Vagina (tissue), 2 donors: Measurements from ENCODE around the gene VEZT. TPM values are rescaled to one million over a fixed set of nuclear protein-coding genes. Genes with fewer than 3 reads are reported as not detected.
A peak's percentile ranks its signal among the peaks of the same experiment; 100 is the strongest.

Source experiments
- DNase-seq, 2 donors: peaks; one replicate each; pipeline ENCODE4 v3.0.0-alpha.2; 2017; ENCODE audit errors: extremely low spot score in 2 of 2
- H3K27ac ChIP-seq: fragments of 200-600 bp; sonication (generic); one replicate; pipeline ENCODE4 v1.5.1; 2019
- H3K27me3 ChIP-seq: fragments of 200-600 bp; sonication (generic); one replicate; pipeline ENCODE4 v1.5.1; 2019
- H3K36me3 ChIP-seq, 2 donors: fragments of 200-600 bp; sonication (generic); one replicate each; pipeline ENCODE4 v1.5.1; 2017 to 2019
- H3K4me1 ChIP-seq: fragments of 200-600 bp; sonication (generic); one replicate; pipeline ENCODE4 v1.5.1; 2019
- H3K4me3 ChIP-seq, 2 donors: fragments of 200-600 bp; sonication (generic); 1 replicate in 1 of 2; 2 replicates in 1 of 2; pipeline ENCODE4 v1.5.1; 2016 to 2019
- H3K9me3 ChIP-seq: fragments of 200-600 bp; sonication (generic); one replicate; pipeline ENCODE4 v1.5.1; 2019
- CTCF ChIP-seq, 3 experiments: fragments of 450-650 bp in 2 of 3; fragments of 200-600 bp in 1 of 3; sonication (generic) in 1 of 3; IDR thresholded peaks; one replicate each; pipeline ENCODE4 v1.5.1; 2017 to 2019; ENCODE audit warnings: antibody characterized with exemption in 3 of 3, mild to moderate bottlenecking in 2 of 3, moderate library complexity in 2 of 3
- POLR2A ChIP-seq, 2 donors: fragments of 450-650 bp; IDR thresholded peaks; one replicate each; pipeline ENCODE4 v1.6.1; 2017; ENCODE audit warnings: antibody characterized with exemption in 2 of 2, mild to moderate bottlenecking in 2 of 2, moderate library complexity in 2 of 2
- POLR2AphosphoS5 ChIP-seq, 2 donors: sonication (generic); formaldehyde crosslinking; IDR thresholded peaks; one replicate each; pipeline ENCODE4 v1.9.0; 2017; ENCODE audit warnings: antibody characterized with exemption in 2 of 2, mild to moderate bottlenecking in 2 of 2, low read depth in 1 of 2; ENCODE audit not compliant: insufficient read depth in 1 of 2
- intact Hi-C: fragments of 100-400 bp; cut with DNase I; formaldehyde crosslinking; loops from one replicate; pipeline ENCODE4 v1.15.1; 2023
- total RNA-seq: library from RNA; depleted of rRNA; stranded (reverse); fragments of >200 nt; gene quantifications from one replicate; pipeline ENCODE4 v1.2.3, GENCODE V29; 2016

Gene VEZT
- total RNA-seq, 1 donor from 2014 or later: 63.3 TPM

GRCh38 chr12:95335948-95336347 is 118.3 kb downstream of the VEZT start:
- no peak for DNase-seq
- H3K27ac ChIP-seq: peak overlapping the region; percentile 35
- peaks cover 12% of the 10 kb centered on the region for H3K4me1 ChIP-seq
- TF ChIP-seq POLR2AphosphoS5 (IDR thresholded peaks at IDR 0.05; ENCODE audit: insufficient read depth in 1 of 2, low read depth in 1 of 2): no peak
- no peak for TF ChIP-seq POLR2A (IDR thresholded peaks at IDR 0.05)
- TF ChIP-seq CTCF (IDR thresholded peaks at IDR 0.05): no peak
- intact Hi-C loops: loop anchor here (2.0 kb wide), 1 partner anchor 219 kb away; no protein-coding TSS in a partner anchor
- H3K9me3 ChIP-seq: no peaks in the 10 kb centered on the region
- H3K27me3 ChIP-seq: no peaks in the 10 kb centered on the region
- H3K4me3 ChIP-seq: no peak overlapping the region
- H3K36me3 ChIP-seq: no peaks in the 10 kb centered on the region

GRCh38 chr12:95336387-95337067 is 118.9 kb downstream of the VEZT start:
- Histone ChIP-seq H3K27me3 (no peaks in the 10 kb centered on the region), H3K9me3 (no peaks in the 10 kb centered on the region), H3K36me3 (no peaks in the 10 kb centered on the region), H3K4me1 (peaks cover 12% of the 10 kb centered on the region), H3K4me3 (no peak overlapping the region), H3K27ac (peak overlapping the region; percentile 35)
- intact Hi-C loops: loop anchor here (2.0 kb wide), 1 partner anchor 220 kb away; no protein-coding TSS in a partner anchor
- no peak for DNase-seq
- peak; percentile 47 to 78 (median 54) for TF ChIP-seq CTCF (IDR thresholded peaks at IDR 0.05)
- no peak for TF ChIP-seq POLR2A (IDR thresholded peaks at IDR 0.05)
- TF ChIP-seq POLR2AphosphoS5 (IDR thresholded peaks at IDR 0.05; ENCODE audit: insufficient read depth in 1 of 2, low read depth in 1 of 2): peak in 1 of 2 donors; percentile 79

GRCh38 chr12:95337146-95337545 is 119.5 kb downstream of the VEZT start:
- TF ChIP-seq CTCF (IDR thresholded peaks at IDR 0.05) (no peak), POLR2A (IDR thresholded peaks at IDR 0.05) (no peak), POLR2AphosphoS5 (IDR thresholded peaks at IDR 0.05; ENCODE audit: insufficient read depth in 1 of 2, low read depth in 1 of 2) (no peak)
- intact Hi-C loops: loop anchor here (2.0 kb wide), 1 partner anchor 220 kb away; no protein-coding TSS in a partner anchor
- no peak overlapping the region for H3K4me3 ChIP-seq

GRCh38 chr12:95339086-95339788 is 121.6 kb downstream of the VEZT start:
- TF ChIP-seq POLR2A (IDR thresholded peaks at IDR 0.05) (no peak), POLR2AphosphoS5 (IDR thresholded peaks at IDR 0.05; ENCODE audit: insufficient read depth in 1 of 2, low read depth in 1 of 2) (no peak), CTCF (IDR thresholded peaks at IDR 0.05) (no peak)
- no peak for DNase-seq
- H3K27ac ChIP-seq: no peak overlapping the region
- no peaks in the 10 kb centered on the region for H3K36me3 ChIP-seq
- H3K9me3 ChIP-seq: no peaks in the 10 kb centered on the region
- H3K27me3 ChIP-seq: no peaks in the 10 kb centered on the region
- H3K4me3 ChIP-seq: no peak overlapping the region
- intact Hi-C loops: no loop called here
- peaks cover 12% of the 10 kb centered on the region for H3K4me1 ChIP-seq

More at GRCh38 chr12:95337146-95337545, 119.5 kb downstream of the VEZT start:
- H3K36me3 ChIP-seq: no peaks in the 10 kb centered on the region
- no peak overlapping the region for H3K27ac ChIP-seq
- H3K27me3 ChIP-seq: no peaks in the 10 kb centered on the region
- H3K9me3 ChIP-seq: no peaks in the 10 kb centered on the region
- H3K4me1 ChIP-seq: peaks cover 12% of the 10 kb centered on the region
- no peak for DNase-seq
